22Rv1 (cell line): ENCODE data around the gene DOK6.

ENCODE experiments used
- CTCF ChIP-seq: fragments of 450-650 bp; IDR thresholded peaks from 2 replicates; pipeline ENCODE4 v1.5.1; 2017; ENCODE audit warnings: mild to moderate bottlenecking
- ZFX ChIP-seq: fragments of 450-650 bp; IDR thresholded peaks from 2 replicates; pipeline ENCODE4 v1.6.1; 2017; ENCODE audit warnings: antibody characterized with exemption, borderline replicate concordance

GRCh38 chr18:69871363-69871762 is 470.7 kb downstream of the DOK6 start:
- TF ChIP-seq CTCF: no peak
- no peak for TF ChIP-seq ZFX
